ENCODE data around the gene CARS1.

Gene CARS1

GRCh38 chr11:2999464-2999998 lies 57.7 kb downstream of the CARS1 start:
- DNase-seq (ENCODE audit: low read depth in 1 of 2, low spot score in 1 of 2), result no peak

GRCh38 chr11:2998073-2998850 lies 59.0 kb downstream of the CARS1 start:
- DNase-seq (ENCODE audit: low read depth in 1 of 2, low spot score in 1 of 2), result no peak
- TF ChIP-seq GABPA (IDR thresholded peaks at IDR 0.05; ENCODE audit: low read depth) (no peak), REST (IDR thresholded peaks at IDR 0.05; ENCODE audit: insufficient replicate concordance, low read depth) (no peak), SPI1 (IDR thresholded peaks at IDR 0.05; ENCODE audit: borderline replicate concordance, low read depth) (no peak), POLR2AphosphoS5 (IDR thresholded peaks at IDR 0.05; ENCODE audit: low read depth) (no peak), CTCF (IDR thresholded peaks at IDR 0.05; ENCODE audit: insufficient read depth, low read length) (no peak)

More at GRCh38 chr11:2999464-2999998, 57.7 kb downstream of the CARS1 start:
- no peak overlapping the region for H3K4me3 ChIP-seq (replicated peaks; ENCODE audit: insufficient read depth, low read length)
- H3K27me3 ChIP-seq (ENCODE audit: insufficient read depth, poor library complexity, severe bottlenecking), result no peaks in the 10 kb centered on the region
- TF ChIP-seq CTCF (IDR thresholded peaks at IDR 0.05; ENCODE audit: insufficient read depth, low read length) (no peak), GABPA (IDR thresholded peaks at IDR 0.05; ENCODE audit: low read depth) (no peak), SPI1 (IDR thresholded peaks at IDR 0.05; ENCODE audit: borderline replicate concordance, low read depth) (no peak), POLR2AphosphoS5 (IDR thresholded peaks at IDR 0.05; ENCODE audit: low read depth) (no peak), REST (IDR thresholded peaks at IDR 0.05; ENCODE audit: insufficient replicate concordance, low read depth) (no peak)
- H3K27ac ChIP-seq (replicated peaks), result no peak overlapping the region

GRCh38 chr11:2997406-2997805 lies 59.8 kb downstream of the CARS1 start:
- Histone ChIP-seq H3K27me3 (ENCODE audit: insufficient read depth, poor library complexity, severe bottlenecking) (no peaks in the 10 kb centered on the region), H3K4me3 (replicated peaks; ENCODE audit: insufficient read depth, low read length) (no peak overlapping the region), H3K27ac (replicated peaks) (no peak overlapping the region)
- DNase-seq (ENCODE audit: low read depth in 1 of 2, low spot score in 1 of 2), result no peak
- TF ChIP-seq CTCF (IDR thresholded peaks at IDR 0.05; ENCODE audit: insufficient read depth, low read length), result no peak
- TF ChIP-seq SPI1 (IDR thresholded peaks at IDR 0.05; ENCODE audit: borderline replicate concordance, low read depth), result no peak
- no peak for TF ChIP-seq REST (IDR thresholded peaks at IDR 0.05; ENCODE audit: insufficient replicate concordance, low read depth)

More at GRCh38 chr11:2998073-2998850, 59.0 kb downstream of the CARS1 start:
- Histone ChIP-seq H3K27me3 (ENCODE audit: insufficient read depth, poor library complexity, severe bottlenecking) (no peaks in the 10 kb centered on the region), H3K27ac (replicated peaks) (no peak overlapping the region), H3K4me3 (replicated peaks; ENCODE audit: insufficient read depth, low read length) (no peak overlapping the region)

Measured in HL-60 (cell line).